Adipose tissue (tissue), 3 donors: ENCODE data around the gene PLCL1. TPM values are rescaled to one million over a fixed set of nuclear protein-coding genes. Genes with fewer than 3 reads are reported as not detected.

ENCODE experiments used
- H3K27ac ChIP-seq: one replicate; pipeline ENCODE4 v1.5.1; 2013; ENCODE audit warnings: low read depth, low read length
- WGBS, 3 donors: extraction: QIAGEN DNeasy Blood & Tissue Kit; methylation state at CpG; one replicate each; pipeline ENCODE4 v1.1.7; 2013; 5-methylcytosine and 5-hydroxymethylcytosine counted together
- polyA plus RNA-seq, 3 donors: library from polyadenylated mRNA; stranded (reverse); fragments of 200-250 nt; gene quantifications; one replicate each; pipeline ENCODE4 v1.2.3, GENCODE V29; 2013
- donor health status: healthy with polysubstance abuse.
- donor health status: Bipolar disorder and iron deficiency.
- donor health status: healthy.

The PLCL1 gene
- polyA plus RNA-seq, 3 donors: 0.39 to 2.3 (median 2.0) TPM

- no peak overlapping the region for H3K27ac ChIP-seq
- 55 to 70% (median 66%) methylated on average over 4 of the region's 4 CpGs for WGBS, 3 donors
These were observed 130.0 kb downstream of the PLCL1 start for GRCh38 chr2:197934261-197934933.

GRCh38 chr2:197934934-197935289, 130.5 kb downstream of the PLCL1 start:
- 81 to 89% (median 88%) methylated on average over 4 of the region's 4 CpGs for WGBS, 3 donors
- no peak overlapping the region for H3K27ac ChIP-seq

GRCh38 chr2:197937814-197938213, 133.4 kb downstream of the PLCL1 start:
- H3K27ac ChIP-seq: no peak overlapping the region
- WGBS, 3 donors: 75 to 100% (median 81%) methylated on average over 1 of the region's 1 CpG

GRCh38 chr2:197938555-197938954, 134.2 kb downstream of the PLCL1 start:
- H3K27ac ChIP-seq: no peak overlapping the region
- 77 to 87% (median 83%) methylated on average over 1 of the region's 1 CpG for WGBS, 3 donors

GRCh38 chr2:197939787-197940186, 135.4 kb downstream of the PLCL1 start:
- no peak overlapping the region for H3K27ac ChIP-seq
- WGBS, 3 donors: 73 to 91% (median 87%) methylated on average over 3 of the region's 3 CpGs

- WGBS, 3 donors: 83 to 86% (median 85%) methylated on average over 1 of the region's 1 CpG
- no peak overlapping the region for H3K27ac ChIP-seq
These were observed 136.0 kb downstream of the PLCL1 start for GRCh38 chr2:197940382-197940781.

GRCh38 chr2:197941715-197942114, 137.3 kb downstream of the PLCL1 start:
- 80 to 89% (median 81%) methylated on average over 1 of the region's 1 CpG for WGBS, 3 donors
- no peak overlapping the region for H3K27ac ChIP-seq

GRCh38 chr2:197943731-197944130, 139.3 kb downstream of the PLCL1 start:
- 94 to 100% (median 96%) methylated on average over 1 of the region's 1 CpG for WGBS, 3 donors

GRCh38 chr2:197944416-197945096, 140.2 kb downstream of the PLCL1 start:
- 3 to 72% (median 45%) methylated on average over 2 of the region's 2 CpGs for WGBS, 3 donors
- H3K27ac ChIP-seq: no peak overlapping the region

More at GRCh38 chr2:197943731-197944130, 139.3 kb downstream of the PLCL1 start:
- H3K27ac ChIP-seq: no peak overlapping the region

GRCh38 chr2:197946562-197946961, 142.2 kb downstream of the PLCL1 start:
- H3K27ac ChIP-seq: no peak overlapping the region
- WGBS, 3 donors: 56 to 68% (median 57%) methylated on average over 2 of the region's 2 CpGs

GRCh38 chr2:197947219-197947757, 142.9 kb downstream of the PLCL1 start:
- no peak overlapping the region for H3K27ac ChIP-seq
- 92 to 94% (median 92%) methylated on average over 3 of the region's 3 CpGs for WGBS, 3 donors

GRCh38 chr2:197949224-197949623, 144.8 kb downstream of the PLCL1 start:
- H3K27ac ChIP-seq: no peak overlapping the region

GRCh38 chr2:197950006-197950405, 145.6 kb downstream of the PLCL1 start:
- no peak overlapping the region for H3K27ac ChIP-seq
- 82 to 96% (median 87%) methylated on average over 3 of the region's 3 CpGs for WGBS, 3 donors

- no peak overlapping the region for H3K27ac ChIP-seq
- WGBS, 3 donors: 76 to 84% (median 79%) methylated on average over 1 of the region's 1 CpG
These were observed 146.3 kb downstream of the PLCL1 start for GRCh38 chr2:197950724-197951123.

- WGBS, 3 donors: 94 to 96% (median 96%) methylated on average over 5 of the region's 5 CpGs
- H3K27ac ChIP-seq: no peak overlapping the region
These were observed 148.3 kb downstream of the PLCL1 start for GRCh38 chr2:197952540-197953202.

GRCh38 chr2:197954328-197954727, 149.9 kb downstream of the PLCL1 start:
- 68 to 86% (median 70%) methylated on average over 4 of the region's 4 CpGs for WGBS, 3 donors
- no peak overlapping the region for H3K27ac ChIP-seq

- H3K27ac ChIP-seq: no peak overlapping the region
- 84 to 93% (median 91%) methylated on average over 3 of the region's 3 CpGs for WGBS, 3 donors
These were observed 154.3 kb downstream of the PLCL1 start for GRCh38 chr2:197958592-197959150.

GRCh38 chr2:197959383-197959782, 155.0 kb downstream of the PLCL1 start:
- no peak overlapping the region for H3K27ac ChIP-seq
- 75 to 97% (median 93%) methylated on average over 1 of the region's 1 CpG for WGBS, 3 donors

- WGBS, 3 donors: 52 to 60% (median 53%) methylated on average over 2 of the region's 2 CpGs
These were observed 156.4 kb downstream of the PLCL1 start for GRCh38 chr2:197960786-197961185.

More at GRCh38 chr2:197960786-197961185, 156.4 kb downstream of the PLCL1 start:
- H3K27ac ChIP-seq: no peak overlapping the region
